GM19328 (cell line): Measurements from ENCODE around the gene ZBTB46.
"Not testable (repeated sequence)": the region's sequence is repeated elsewhere in the genome, so short reads cannot be mapped to it uniquely, and the experiment has no call there.

Experiments used
- ATAC-seq: cut with Tn5 transposase; IDR thresholded peaks from one replicate; pipeline ENCODE4 v1.9.1; 2021; ENCODE audit warnings: mild to moderate bottlenecking, moderate library complexity; ENCODE audit not compliant: unreplicated experiment

The ZBTB46 gene

GRCh38 chr20:63790572-63791168 is 40.4 kb downstream of the ZBTB46 start:
- ATAC-seq, result no peak

DNA sequence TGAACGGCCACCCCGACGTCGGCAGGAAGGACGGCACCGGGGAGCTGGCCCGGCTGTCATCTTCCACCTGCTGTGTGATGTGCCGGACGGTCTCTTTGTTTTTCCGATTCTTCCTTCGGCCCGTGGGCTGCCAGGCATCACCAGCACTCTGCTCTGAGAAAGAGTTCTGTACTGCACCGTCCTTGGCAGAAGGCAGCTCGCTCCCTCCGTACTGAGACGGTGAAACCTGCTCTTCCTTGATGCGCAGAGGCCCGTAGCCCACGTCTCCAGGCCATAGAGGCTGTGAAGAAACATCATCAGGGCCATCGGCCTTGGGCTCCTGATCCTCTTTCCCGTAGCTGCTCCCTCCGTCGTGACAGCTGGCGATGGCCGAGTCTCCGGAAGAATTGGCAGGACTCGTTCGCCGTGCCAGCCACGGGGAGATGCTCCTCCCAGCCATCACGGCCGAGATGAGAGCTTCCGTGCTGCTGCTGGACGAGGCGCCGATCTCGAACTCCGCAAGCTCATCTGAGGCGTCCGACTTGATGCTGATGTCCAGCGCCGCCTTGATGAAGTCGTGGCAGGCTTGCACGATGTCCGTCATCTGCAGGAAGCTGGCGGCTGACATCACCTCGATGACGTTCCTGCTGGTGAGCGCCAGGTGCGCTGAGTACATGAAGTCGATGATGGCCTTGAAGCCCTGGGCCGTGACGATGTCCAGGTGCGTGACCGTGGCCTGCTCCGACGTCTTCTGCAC is 41.1 kb downstream of the ZBTB46 start:
- no peak for ATAC-seq

DNA sequence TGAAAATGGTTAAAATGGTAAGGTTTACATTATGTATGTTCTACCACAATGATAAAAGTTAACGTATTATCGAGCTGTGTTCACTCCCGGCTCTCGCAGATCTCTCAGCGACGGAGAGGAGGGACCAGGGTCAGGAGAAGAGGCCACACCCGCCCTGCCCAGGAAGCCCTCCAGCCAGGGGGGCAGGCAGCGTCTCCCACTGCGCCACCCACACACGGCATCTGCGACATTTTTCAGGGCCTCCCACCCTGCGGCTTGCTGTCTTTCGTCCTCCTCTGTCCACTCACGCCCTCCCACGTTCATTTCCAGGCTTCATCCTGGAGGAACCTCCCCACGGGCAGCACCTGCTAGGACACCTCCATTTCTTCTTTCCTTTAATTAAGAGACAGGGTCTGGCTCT is 43.3 kb downstream of the ZBTB46 start:
- ATAC-seq, result no peak

GRCh38 chr20:63787302-63787701 is 43.8 kb downstream of the ZBTB46 start:
- ATAC-seq, result no peak

DNA sequence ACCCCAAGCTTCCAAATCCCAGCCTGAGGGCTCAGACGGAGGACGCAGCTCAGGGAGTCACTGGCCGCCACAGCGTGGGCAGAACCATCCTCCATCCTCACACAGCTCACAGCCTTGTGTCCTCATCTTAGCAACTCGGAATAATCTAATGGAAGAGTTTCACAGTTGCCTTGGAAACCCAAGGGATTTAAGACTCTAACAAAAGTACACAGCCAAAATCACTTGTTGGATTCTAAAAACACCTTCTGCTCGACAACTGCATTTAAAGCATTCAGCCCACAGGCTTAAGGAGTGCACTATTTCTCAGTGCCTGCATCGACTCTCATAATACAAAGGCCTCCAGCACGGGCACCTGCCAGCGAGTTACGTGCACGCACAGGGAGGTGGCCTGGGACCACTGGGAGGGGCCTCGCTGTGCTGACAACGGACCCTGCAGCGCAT is 45.4 kb downstream of the ZBTB46 start:
- no peak for ATAC-seq

GRCh38 chr20:63783970-63784369 is 47.1 kb downstream of the ZBTB46 start:
- ATAC-seq, result no peak

DNA sequence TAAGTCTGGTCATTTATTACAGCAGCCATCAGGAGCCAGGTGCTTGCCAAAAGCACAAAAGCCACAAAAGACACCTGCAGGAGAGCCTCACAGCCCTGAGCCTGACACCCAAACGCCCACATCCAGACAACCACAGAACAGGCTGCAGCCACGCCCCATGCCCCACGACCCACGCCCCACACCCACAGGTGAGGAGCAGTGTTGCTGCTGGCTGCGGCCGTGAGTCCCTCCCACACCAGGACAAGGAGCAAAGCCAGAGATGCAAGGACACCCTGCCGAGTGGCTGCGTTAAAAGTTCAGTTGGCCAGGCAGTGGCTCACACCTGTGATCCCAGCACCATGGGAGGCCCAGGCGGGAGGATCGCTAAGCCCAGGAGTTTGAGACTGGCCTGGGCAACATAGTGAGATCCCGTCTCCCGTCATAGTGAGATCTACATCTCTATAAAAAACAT is 48.5 kb downstream of the ZBTB46 start:
- ATAC-seq, result no peak

GRCh38 chr20:63782051-63782471 is 49.0 kb downstream of the ZBTB46 start:
- ATAC-seq, result no peak

- ATAC-seq, result no peak
Observed at GRCh38 chr20:63781181-63781580, 49.9 kb downstream of the ZBTB46 start.

DNA sequence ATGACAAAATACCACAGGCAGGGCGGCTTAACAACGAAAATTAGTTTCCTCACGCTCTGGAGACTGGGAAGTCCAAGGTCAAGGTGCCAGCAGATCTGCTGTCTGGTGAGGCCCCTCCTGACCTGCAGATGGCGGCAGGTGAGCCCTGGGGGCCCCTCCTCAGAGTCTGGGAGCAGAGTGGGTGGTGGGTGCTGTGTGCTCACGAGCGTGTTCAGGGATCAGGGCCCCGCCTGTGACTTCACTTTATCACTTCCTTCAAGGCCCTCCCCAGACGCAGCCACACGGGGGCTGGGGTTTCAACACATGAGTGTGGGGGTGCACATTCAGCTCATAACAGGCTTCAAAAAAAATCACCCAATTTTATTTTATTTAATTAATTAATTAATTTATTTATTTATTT is 52.2 kb downstream of the ZBTB46 start:
- no peak for ATAC-seq

DNA sequence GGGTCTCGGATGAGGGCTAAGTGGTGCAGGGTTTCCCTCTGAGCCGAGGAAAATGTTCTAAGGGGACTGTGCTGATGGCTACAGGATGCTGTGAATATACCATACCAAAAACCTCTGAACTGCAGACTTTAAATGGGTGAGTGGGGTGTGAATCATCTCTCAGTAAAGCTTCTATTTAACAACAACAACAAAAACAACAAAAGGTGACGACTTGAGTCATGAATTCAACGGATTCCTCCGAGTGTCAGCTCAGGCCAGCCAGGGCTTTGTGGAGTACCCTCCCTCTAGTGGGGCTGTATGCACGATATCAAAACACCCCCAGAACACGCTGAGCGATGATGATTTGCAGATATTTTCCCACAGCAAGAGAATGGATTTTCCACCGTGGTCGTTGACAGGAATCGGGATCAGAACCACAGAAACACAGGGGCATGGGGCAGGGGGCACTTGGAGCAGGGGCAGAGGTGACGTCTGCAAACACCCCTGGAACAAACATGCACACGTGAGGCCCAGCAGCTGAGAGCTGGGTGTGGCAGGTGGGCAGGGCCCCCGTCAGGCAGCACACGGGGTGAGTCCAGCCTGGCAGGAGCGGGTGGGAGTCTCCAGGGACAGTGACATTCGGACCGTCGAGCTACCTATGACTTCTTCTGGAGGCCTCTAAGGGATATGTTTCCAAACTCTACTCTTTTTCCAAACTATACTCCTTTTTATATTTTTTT is 52.9 kb downstream of the ZBTB46 start:
- ATAC-seq, result no peak

- ATAC-seq, result no peak
Observed at GRCh38 chr20:63777614-63778013, 53.5 kb downstream of the ZBTB46 start.

- ATAC-seq, result not testable (repeated sequence)
Observed at GRCh38 chr20:63776875-63777274, 54.2 kb downstream of the ZBTB46 start.

GRCh38 chr20:63775096-63775978 is 55.7 kb downstream of the ZBTB46 start:
- ATAC-seq, result no peak

DNA sequence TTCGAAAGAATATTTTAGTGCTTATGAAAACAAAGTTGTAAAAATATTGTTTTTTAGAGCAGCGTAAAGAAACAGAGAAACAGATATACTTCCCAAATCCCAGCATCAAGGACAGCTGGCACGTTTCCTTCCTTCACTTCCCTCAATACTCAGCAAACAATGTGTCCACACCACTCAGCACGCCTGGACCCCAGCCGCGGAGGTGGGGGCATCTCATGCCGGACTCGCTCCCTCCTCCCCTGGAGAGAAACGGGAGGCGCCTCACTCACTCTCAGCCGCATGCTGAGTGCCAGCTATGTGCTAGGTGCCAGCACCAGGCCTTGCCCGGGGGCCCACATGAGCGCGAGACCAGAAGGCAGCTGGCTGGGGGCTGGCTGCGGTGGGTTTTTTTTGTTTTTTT is 56.8 kb downstream of the ZBTB46 start:
- no peak for ATAC-seq

GRCh38 chr20:63773571-63774241 is 57.4 kb downstream of the ZBTB46 start:
- ATAC-seq, result no peak

DNA sequence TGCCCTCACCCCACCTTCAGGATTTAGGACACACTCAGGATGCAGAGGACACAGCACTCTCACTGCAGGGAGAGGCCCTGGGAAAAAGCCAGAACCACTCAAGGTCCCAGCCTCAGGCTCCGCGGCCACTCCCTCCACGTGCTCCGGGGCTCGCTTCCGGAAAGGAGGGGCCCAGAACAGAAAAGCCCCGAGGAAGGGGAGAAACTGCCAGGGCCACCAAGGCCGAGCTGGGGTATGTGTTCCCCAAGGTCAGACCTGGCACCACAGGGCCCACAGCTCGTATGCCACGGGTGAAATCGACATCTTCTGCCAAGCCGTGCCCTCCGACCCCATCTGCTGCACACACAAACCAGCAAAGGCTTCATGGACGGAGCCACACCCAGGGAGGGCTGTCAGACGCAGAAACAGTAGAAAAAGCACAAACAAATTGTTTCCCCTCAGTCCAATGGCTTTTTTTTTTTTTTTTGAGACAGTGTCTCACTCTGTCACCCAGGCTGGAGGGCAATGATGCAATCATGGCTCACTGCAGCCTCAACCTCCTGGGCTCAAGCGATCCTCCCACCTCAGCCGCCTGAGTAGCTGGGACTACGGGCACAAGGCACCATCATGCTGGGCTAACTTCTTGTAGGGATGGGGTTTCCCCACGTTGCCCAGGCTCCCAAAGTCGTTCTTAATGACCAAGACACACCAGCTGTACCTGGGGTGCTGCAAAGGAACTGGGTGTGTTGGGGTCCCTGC is 58.1 kb downstream of the ZBTB46 start:
- ATAC-seq, result no peak

DNA sequence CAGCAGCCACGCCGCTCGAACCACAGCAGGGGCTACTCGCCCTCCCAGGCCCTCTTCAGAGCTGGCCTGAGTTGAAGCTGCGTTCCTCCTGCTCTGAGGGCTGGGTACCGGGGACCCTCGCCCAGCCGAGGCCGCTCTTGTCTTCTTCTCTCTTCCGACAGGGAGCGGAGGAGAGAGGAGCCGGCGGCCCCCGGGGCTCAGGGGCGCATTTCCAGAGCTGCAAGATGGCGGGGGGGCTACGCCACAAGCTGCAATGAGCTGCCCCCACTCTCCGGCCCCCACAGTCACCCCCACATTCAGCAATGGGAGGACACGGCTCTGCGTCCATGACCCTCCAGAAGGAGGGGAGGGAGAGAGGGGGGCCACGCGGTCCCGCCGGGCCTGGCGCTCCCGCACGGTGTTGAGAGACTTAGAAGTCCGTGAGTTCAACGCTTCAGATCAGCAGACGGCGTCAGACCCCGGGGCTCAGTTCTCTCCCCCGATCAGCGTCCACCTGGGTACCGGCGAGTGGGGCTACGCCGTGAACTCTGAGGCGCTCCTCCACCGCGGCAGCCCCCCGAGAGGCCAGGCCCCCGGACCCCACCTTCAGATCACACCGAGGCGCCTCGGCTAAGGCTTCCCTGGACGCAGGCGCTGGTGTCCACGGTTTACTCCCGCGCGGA is 59.9 kb downstream of the ZBTB46 start:
- ATAC-seq, result no peak

- no peak for ATAC-seq
Observed at GRCh38 chr20:63769891-63770474, 61.1 kb downstream of the ZBTB46 start.
